K562 (cell line): ENCODE data around the gene BEST4. TPM values are rescaled to one million over a fixed set of nuclear protein-coding genes. Genes with fewer than 3 reads are reported as not detected.

Experiments
- BHLHE40 ChIP-seq: IDR thresholded peaks from 2 replicates; pipeline ENCODE4 v1.6.1; 2011; ENCODE audit warnings: low read length, improper control_type of control experiment
- E2F4 ChIP-seq: sonication (generic); formaldehyde crosslinking; IDR thresholded peaks from 2 replicates; pipeline ENCODE4 v1.8.0; 2022; ENCODE audit warnings: mild to moderate bottlenecking, low read depth, missing genetic modification reagents
- HCFC1 ChIP-seq: IDR thresholded peaks from 2 replicates; pipeline ENCODE4 v1.6.1; 2012; ENCODE audit warnings: low read depth, low read length, improper control_type of control experiment
- MCM7 ChIP-seq, 2 experiments: fragments of 450-650 bp; IDR thresholded peaks; 2 replicates each; pipeline ENCODE4 v1.6.1; 2016 to 2018
- MTF1 ChIP-seq: fragments of 250-450 bp; sonication (Bioruptor Pico); IDR thresholded peaks from 2 replicates; pipeline ENCODE4 v1.9.0; 2021; ENCODE audit warnings: moderate library complexity, mild to moderate bottlenecking, inconsistent platforms, borderline replicate concordance
- NR3C1 ChIP-seq: sonication (generic); formaldehyde crosslinking; IDR thresholded peaks from 2 replicates; pipeline ENCODE4 v1.8.1; 2022; ENCODE audit warnings: missing genetic modification reagents
- PHB ChIP-seq: fragments of 250-450 bp; sonication (Bioruptor Pico); IDR thresholded peaks from 2 replicates; pipeline ENCODE4 v1.5.0; 2021
- RB1 ChIP-seq: fragments of 450-650 bp; IDR thresholded peaks from 2 replicates; pipeline ENCODE4 v1.6.1; 2017; ENCODE audit warnings: low read depth, mild to moderate bottlenecking
- RBM17 ChIP-seq: fragments of 200-400 bp; formaldehyde crosslinking; IDR thresholded peaks from 2 replicates; pipeline ENCODE4 v1.6.1; 2017; ENCODE audit warnings: low read depth, mild to moderate bottlenecking, low read length, borderline replicate concordance
- SRSF3 ChIP-seq: fragments of 200-400 bp; formaldehyde crosslinking; IDR thresholded peaks from 2 replicates; pipeline ENCODE4 v1.6.1; 2016; ENCODE audit warnings: mild to moderate bottlenecking, low read length, moderate library complexity; ENCODE audit not compliant: insufficient read depth
- TSC22D4 ChIP-seq: fragments of 450-650 bp; IDR thresholded peaks from 2 replicates; pipeline ENCODE4 v1.6.1; 2016; ENCODE audit warnings: missing genetic modification characterization, missing biosample characterization, control low read depth
- YY1 ChIP-seq, 3 experiments: IDR thresholded peaks; 2 replicates each; pipeline ENCODE4 v1.6.1; 2011; ENCODE audit warnings: low read length in 2 of 3, mild to moderate bottlenecking in 2 of 3, moderate library complexity in 2 of 3, borderline replicate concordance in 1 of 3, control low read depth in 1 of 3, low read depth in 1 of 3; ENCODE audit not compliant: insufficient read depth in 3 of 3, insufficient replicate concordance in 2 of 3, control insufficient read depth in 1 of 3, insufficient read length in 1 of 3; ENCODE audit errors: extremely low read depth in 1 of 3
- ZFPM2 ChIP-seq: fragments of 250-450 bp; sonication (Bioruptor Pico); IDR thresholded peaks from 2 replicates; pipeline ENCODE4 v1.5.1; 2022; ENCODE audit warnings: mild to moderate bottlenecking
- ZNF436 ChIP-seq: fragments of 250-450, 450-650 bp; sonication (Bioruptor Pico); formaldehyde crosslinking; IDR thresholded peaks from 2 replicates; pipeline ENCODE4 v1.7.0; 2020; ENCODE audit warnings: mild to moderate bottlenecking
- ZNF639 ChIP-seq, 2 experiments: fragments of 200-800 bp in 1 of 2; sonication (Bioruptor generic) in 1 of 2; sonication (generic) in 1 of 2; formaldehyde crosslinking in 1 of 2; IDR thresholded peaks in 1 of 2; conservative IDR thresholded peaks in 1 of 2; 2 replicates each; pipeline versions ENCODE4 v1.5.0 to v1.6.1; 2016 to 2020; ENCODE audit warnings: missing compliant biosample characterization in 1 of 2, missing genetic modification characterization in 1 of 2, missing genetic modification reagents in 1 of 2
- ZNF717 ChIP-seq: fragments of 250-450 bp; sonication (Bioruptor Pico); IDR thresholded peaks from 2 replicates; pipeline ENCODE4 v1.5.0; 2021
- polyA plus RNA-seq, 8 experiments: library from polyadenylated mRNA; depleted of rRNA in 4 of 8; stranded (reverse) in 5 of 8; unstranded in 3 of 8; fragments of >200 nt; fragmentation: Nextera tagmentation in 2 of 8; fragmentation: Illumina TruSeq in 1 of 8; extraction: Ambion mirVana in 2 of 8; extraction: Trizol in 1 of 8; gene quantifications; 2 replicates each; pipeline versions ENCODE4 v1.2.1 to v1.2.3, GENCODE V29; 2011 to 2014; ENCODE audit warnings: inconsistent platforms in 1 of 8, missing spikeins in 1 of 8
- total RNA-seq, 7 experiments: library from RNA; depleted of rRNA in 6 of 7; stranded (reverse); fragments of >200 nt in 6 of 7; fragmentation: Illumina TruSeq in 2 of 7; extraction: Trizol in 2 of 7; gene quantifications; 2 replicates each; pipeline versions ENCODE4 v1.2.1 to v1.2.3, GENCODE V29; 2011 to 2021; ENCODE audit warnings: low replicate concordance in 1 of 7
- TF ChIP-seq, protein P1 (sequence below): sonication (generic); formaldehyde crosslinking; IDR thresholded peaks from 2 replicates; pipeline ENCODE4 v1.8.1; 2023; ENCODE audit warnings: mild to moderate bottlenecking, missing genetic modification reagents
- TF ChIP-seq, protein P2 (sequence below): sonication (generic); formaldehyde crosslinking; IDR thresholded peaks from 2 replicates; pipeline ENCODE4 v1.9.0; 2022; ENCODE audit warnings: mild to moderate bottlenecking, missing genetic modification reagents
- TF ChIP-seq, protein P3 (sequence below): sonication (generic); formaldehyde crosslinking; IDR thresholded peaks from 2 replicates; pipeline ENCODE4 v1.8.0; 2022; ENCODE audit warnings: mild to moderate bottlenecking, missing genetic modification reagents, borderline replicate concordance

BEST4 gene
- total and polyA plus RNA-seq, 9 of the 15 experiments (the other 6 are each of a cell fraction or from before 2014, with no cell fraction given), result 0.07 to 0.11 TPM; not detected in 7

DNA sequence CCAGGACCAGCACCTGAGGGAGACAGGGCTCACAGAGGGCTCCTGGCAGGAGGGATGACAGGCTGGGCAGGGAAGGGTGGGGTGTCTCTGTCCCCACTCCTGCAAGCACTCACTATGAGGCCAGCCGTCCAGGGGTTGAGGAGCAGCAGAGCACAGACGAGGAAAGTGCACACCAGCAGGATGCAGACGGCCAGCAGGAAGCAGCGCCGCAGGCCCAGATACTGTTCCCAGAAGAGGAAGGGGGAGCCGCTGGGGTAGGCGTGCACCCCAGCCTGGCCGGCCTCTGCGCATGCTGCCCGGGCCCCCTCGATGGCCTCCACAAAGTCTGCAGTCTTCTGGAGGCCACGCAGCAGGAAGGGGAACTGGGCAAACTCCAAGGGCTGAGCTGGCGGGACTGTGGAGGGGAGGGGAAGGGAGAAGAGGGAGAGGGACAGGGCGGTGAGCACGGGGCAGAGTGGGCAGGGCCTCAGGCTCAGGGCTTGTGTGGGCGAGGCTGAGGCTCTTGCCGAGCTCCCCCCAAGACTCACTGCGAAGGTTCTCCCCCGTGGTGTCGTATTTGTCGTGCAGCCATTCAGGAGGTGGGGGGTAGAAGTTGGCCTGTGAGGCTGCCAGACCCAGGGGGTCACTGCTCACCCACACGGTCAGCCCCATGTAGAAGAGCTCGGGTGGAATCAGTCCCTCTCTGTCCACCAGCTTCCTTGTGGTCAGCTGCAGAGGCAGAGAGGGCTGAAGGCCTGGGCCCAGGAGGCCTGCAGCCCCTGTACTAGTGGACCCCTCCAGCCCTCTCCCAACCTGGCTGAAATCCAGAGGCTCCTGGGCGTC lies 38.6 kb upstream of the BEST4 start (continued):
- 0 out of 2 replicates have a peak, but pooled peaks have one; percentile 4 for TF ChIP-seq BHLHE40
- TF ChIP-seq MTF1 (CRISPR knock-in tag), result no peak
- TF ChIP-seq TSC22D4, result no peak
- TF ChIP-seq, protein P1, sequence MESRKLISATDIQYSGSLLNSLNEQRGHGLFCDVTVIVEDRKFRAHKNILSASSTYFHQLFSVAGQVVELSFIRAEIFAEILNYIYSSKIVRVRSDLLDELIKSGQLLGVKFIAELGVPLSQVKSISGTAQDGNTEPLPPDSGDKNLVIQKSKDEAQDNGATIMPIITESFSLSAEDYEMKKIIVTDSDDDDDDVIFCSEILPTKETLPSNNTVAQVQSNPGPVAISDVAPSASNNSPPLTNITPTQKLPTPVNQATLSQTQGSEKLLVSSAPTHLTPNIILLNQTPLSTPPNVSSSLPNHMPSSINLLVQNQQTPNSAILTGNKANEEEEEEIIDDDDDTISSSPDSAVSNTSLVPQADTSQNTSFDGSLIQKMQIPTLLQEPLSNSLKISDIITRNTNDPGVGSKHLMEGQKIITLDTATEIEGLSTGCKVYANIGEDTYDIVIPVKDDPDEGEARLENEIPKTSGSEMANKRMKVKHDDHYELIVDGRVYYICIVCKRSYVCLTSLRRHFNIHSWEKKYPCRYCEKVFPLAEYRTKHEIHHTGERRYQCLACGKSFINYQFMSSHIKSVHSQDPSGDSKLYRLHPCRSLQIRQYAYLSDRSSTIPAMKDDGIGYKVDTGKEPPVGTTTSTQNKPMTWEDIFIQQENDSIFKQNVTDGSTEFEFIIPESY, result no peak
- no peak for TF ChIP-seq ZNF717
- no peak for TF ChIP-seq NR3C1 (CRISPR knock-in tag)
- no peak for TF ChIP-seq YY1 (IDR thresholded peaks at IDR 0.05; ENCODE audit: borderline replicate concordance in 1 of 3, control insufficient read depth in 1 of 3, extremely low read depth in 1 of 3, insufficient read depth in 3 of 3, insufficient read length in 1 of 3, insufficient replicate concordance in 2 of 3, low read depth in 1 of 3, low read length in 2 of 3)
- TF ChIP-seq RB1, result no peak
- no peak for TF ChIP-seq ZFPM2 (CRISPR knock-in tag)
- TF ChIP-seq E2F4 (CRISPR knock-in tag), result no peak
- no peak for TF ChIP-seq MCM7 (IDR thresholded peaks at IDR 0.05)
- TF ChIP-seq SRSF3, result no peak
- no peak for TF ChIP-seq RBM17
- TF ChIP-seq ZNF639 (CRISPR knock-in tag; conservative IDR thresholded peaks at IDR 0.05 in 1 of 2, IDR thresholded peaks at IDR 0.05 in 1 of 2), result 0 out of 4 replicates have a peak, but pooled peaks of 1 of the 2 experiments have one; percentile 35
- TF ChIP-seq, protein P2, sequence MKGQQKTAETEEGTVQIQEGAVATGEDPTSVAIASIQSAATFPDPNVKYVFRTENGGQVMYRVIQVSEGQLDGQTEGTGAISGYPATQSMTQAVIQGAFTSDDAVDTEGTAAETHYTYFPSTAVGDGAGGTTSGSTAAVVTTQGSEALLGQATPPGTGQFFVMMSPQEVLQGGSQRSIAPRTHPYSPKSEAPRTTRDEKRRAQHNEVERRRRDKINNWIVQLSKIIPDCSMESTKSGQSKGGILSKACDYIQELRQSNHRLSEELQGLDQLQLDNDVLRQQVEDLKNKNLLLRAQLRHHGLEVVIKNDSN (CRISPR knock-in tag), result 0 out of 2 replicates have a peak, but pooled peaks have one; percentile 15
- TF ChIP-seq PHB (CRISPR knock-in tag), result no peak
- TF ChIP-seq HCFC1, result no peak
- TF ChIP-seq, protein P3, sequence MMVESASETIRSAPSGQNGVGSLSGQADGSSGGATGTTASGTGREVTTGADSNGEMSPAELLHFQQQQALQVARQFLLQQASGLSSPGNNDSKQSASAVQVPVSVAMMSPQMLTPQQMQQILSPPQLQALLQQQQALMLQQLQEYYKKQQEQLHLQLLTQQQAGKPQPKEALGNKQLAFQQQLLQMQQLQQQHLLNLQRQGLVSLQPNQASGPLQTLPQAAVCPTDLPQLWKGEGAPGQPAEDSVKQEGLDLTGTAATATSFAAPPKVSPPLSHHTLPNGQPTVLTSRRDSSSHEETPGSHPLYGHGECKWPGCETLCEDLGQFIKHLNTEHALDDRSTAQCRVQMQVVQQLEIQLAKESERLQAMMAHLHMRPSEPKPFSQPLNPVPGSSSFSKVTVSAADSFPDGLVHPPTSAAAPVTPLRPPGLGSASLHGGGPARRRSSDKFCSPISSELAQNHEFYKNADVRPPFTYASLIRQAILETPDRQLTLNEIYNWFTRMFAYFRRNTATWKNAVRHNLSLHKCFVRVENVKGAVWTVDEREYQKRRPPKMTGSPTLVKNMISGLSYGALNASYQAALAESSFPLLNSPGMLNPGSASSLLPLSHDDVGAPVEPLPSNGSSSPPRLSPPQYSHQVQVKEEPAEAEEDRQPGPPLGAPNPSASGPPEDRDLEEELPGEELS (CRISPR knock-in tag), result no peak
- TF ChIP-seq ZNF436 (CRISPR knock-in tag), result no peak
